Suprapubic skin (tissue), 3 donors: ENCODE results near the gene TSPAN8.

Experiments used
- CTCF ChIP-seq, 2 donors: fragments of 200-600 bp in 1 of 2; fragments of 450-650 bp in 1 of 2; sonication (generic) in 1 of 2; IDR thresholded peaks; one replicate each; pipeline ENCODE4 v1.5.1; 2016 to 2019; ENCODE audit warnings: antibody characterized with exemption in 2 of 2, mild to moderate bottlenecking in 1 of 2, moderate library complexity in 1 of 2
- POLR2A ChIP-seq, 2 donors: fragments of 450-650 bp; IDR thresholded peaks; one replicate each; pipeline ENCODE4 v1.6.1; 2017; ENCODE audit warnings: antibody characterized with exemption in 2 of 2, mild to moderate bottlenecking in 2 of 2, moderate library complexity in 2 of 2

GRCh38 chr12:71157601-71158233, at the start of gene TSPAN8:
- TF ChIP-seq CTCF (IDR thresholded peaks at IDR 0.05) = no peak
- TF ChIP-seq POLR2A (IDR thresholded peaks at IDR 0.05) = no peak
